ENCODE measurements around the gene DISP2. TPM values are rescaled to one million over a fixed set of nuclear protein-coding genes. Genes with fewer than 3 reads are reported as not detected.

DISP2 gene
- total RNA-seq, 1 donor from 2014 or later, result 3.2 TPM

- Histone ChIP-seq H3K4me3 (ENCODE audit: low read depth, low read length) (no peak overlapping the region), H3K27me3 (ENCODE audit: control insufficient read depth, insufficient read depth, low read length) (no peaks in the 10 kb centered on the region), H3K36me3 (ENCODE audit: control insufficient read depth, insufficient read depth, low read length) (peaks cover 1% of the 10 kb centered on the region)
- no peak for TF ChIP-seq CTCF (IDR thresholded peaks at IDR 0.05; ENCODE audit: insufficient read depth, low read length, poor library complexity, severe bottlenecking)
- DNase-seq (ENCODE audit: low read depth), result no peak
Measured at GRCh38 chr15:40407330-40407990, 49.4 kb downstream of the DISP2 start.

GRCh38 chr15:40409366-40409765 is 51.3 kb downstream of the DISP2 start:
- H3K27me3 ChIP-seq (ENCODE audit: control insufficient read depth, insufficient read depth, low read length), result no peaks in the 10 kb centered on the region
- TF ChIP-seq CTCF (IDR thresholded peaks at IDR 0.05; ENCODE audit: insufficient read depth, low read length, poor library complexity, severe bottlenecking), result no peak
- DNase-seq (ENCODE audit: low read depth), result no peak
- no peak overlapping the region for H3K4me3 ChIP-seq (ENCODE audit: low read depth, low read length)
- peaks cover 3% of the 10 kb centered on the region for H3K36me3 ChIP-seq (ENCODE audit: control insufficient read depth, insufficient read depth, low read length)

DNA sequence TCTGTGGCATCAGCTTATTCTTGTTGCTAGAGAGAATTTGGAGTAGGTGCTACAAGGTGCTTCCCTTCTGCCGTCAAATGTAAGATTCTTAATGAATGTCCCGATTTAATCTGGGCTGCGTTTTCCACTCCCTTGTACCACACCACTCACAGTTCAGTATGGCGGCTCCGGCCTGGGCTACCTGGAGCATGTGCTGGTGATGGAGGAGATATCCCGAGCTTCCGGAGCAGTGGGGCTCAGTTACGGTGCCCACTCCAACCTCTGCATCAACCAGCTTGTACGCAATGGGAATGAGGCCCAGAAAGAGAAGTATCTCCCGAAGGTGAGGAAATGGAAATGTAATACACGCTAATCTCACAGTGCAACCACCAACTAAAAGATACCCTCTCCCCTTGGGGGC is 52.5 kb downstream of the DISP2 start:
- no peak for DNase-seq (ENCODE audit: low read depth)
- no peak overlapping the region for H3K4me3 ChIP-seq (ENCODE audit: low read depth, low read length)
- TF ChIP-seq CTCF (IDR thresholded peaks at IDR 0.05; ENCODE audit: insufficient read depth, low read length, poor library complexity, severe bottlenecking), result no peak
- peaks cover 3% of the 10 kb centered on the region for H3K36me3 ChIP-seq (ENCODE audit: control insufficient read depth, insufficient read depth, low read length)
- no peaks in the 10 kb centered on the region for H3K27me3 ChIP-seq (ENCODE audit: control insufficient read depth, insufficient read depth, low read length)

GRCh38 chr15:40412095-40412759 is 54.2 kb downstream of the DISP2 start:
- TF ChIP-seq CTCF (IDR thresholded peaks at IDR 0.05; ENCODE audit: insufficient read depth, low read length, poor library complexity, severe bottlenecking), result no peak
- Histone ChIP-seq H3K36me3 (ENCODE audit: control insufficient read depth, insufficient read depth, low read length) (peaks cover 3% of the 10 kb centered on the region), H3K4me3 (ENCODE audit: low read depth, low read length) (no peak overlapping the region), H3K27me3 (ENCODE audit: control insufficient read depth, insufficient read depth, low read length) (no peaks in the 10 kb centered on the region)
- no peak for DNase-seq (ENCODE audit: low read depth)

GRCh38 chr15:40413036-40413435 is 55.0 kb downstream of the DISP2 start:
- TF ChIP-seq CTCF (IDR thresholded peaks at IDR 0.05; ENCODE audit: insufficient read depth, low read length, poor library complexity, severe bottlenecking), result no peak
- peaks cover 3% of the 10 kb centered on the region for H3K36me3 ChIP-seq (ENCODE audit: control insufficient read depth, insufficient read depth, low read length)
- no peaks in the 10 kb centered on the region for H3K27me3 ChIP-seq (ENCODE audit: control insufficient read depth, insufficient read depth, low read length)
- DNase-seq (ENCODE audit: low read depth), result no peak
- no peak overlapping the region for H3K4me3 ChIP-seq (ENCODE audit: low read depth, low read length)

All from kidney epithelial cell (primary cell).